HG02852 (cell line): ENCODE data around the gene HDLBP.

ENCODE experiments used
- ATAC-seq: cut with Tn5 transposase; IDR thresholded peaks from one replicate; pipeline ENCODE4 v1.9.1; 2021; ENCODE audit warnings: mild to moderate bottlenecking, moderate library complexity; ENCODE audit not compliant: unreplicated experiment

The HDLBP gene

DNA sequence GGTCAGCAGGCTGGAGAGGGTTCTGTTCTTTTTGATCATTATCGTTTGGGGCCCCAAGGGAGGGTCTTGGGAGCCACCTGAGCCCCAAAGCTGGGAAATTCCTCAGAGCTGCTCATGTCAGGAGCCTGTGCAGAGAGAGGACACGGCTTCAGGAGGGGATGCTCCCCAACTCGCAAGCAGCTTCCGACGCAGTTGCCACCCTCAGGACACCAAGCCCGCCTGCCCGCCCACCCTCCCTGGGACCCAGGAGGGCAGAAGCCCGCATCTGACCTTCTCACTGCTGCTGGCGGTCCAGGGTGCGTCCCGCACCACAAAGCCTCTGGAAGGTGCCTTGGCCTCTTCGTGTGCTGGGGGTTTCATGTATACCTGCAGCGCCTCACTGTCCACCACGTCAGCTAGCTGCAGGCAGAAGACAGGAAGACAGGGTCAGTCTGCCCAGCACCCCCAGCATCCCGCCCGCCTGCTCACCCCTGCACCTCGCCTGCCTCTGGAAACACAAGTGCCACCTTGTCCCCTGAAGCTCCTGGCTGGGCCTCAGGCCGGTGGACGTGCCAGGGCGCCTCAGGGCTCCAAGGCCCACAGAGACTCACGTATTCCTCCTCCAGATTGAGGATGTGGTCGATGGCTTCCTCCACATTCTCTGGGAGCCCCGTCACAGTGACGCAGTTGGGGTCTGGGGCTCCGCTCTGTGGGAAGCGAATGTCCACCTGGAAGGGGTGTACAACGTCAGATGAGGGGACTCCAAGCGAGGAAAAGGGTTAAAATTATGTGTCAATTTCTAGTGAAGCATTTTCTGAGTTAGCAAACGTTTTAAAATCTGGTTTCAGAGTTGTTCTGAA, 85.7 kb downstream of the HDLBP start:
- ATAC-seq, result no peak

GRCh38 chr2:241228860-241229516, 86.5 kb downstream of the HDLBP start:
- ATAC-seq, result no peak

DNA sequence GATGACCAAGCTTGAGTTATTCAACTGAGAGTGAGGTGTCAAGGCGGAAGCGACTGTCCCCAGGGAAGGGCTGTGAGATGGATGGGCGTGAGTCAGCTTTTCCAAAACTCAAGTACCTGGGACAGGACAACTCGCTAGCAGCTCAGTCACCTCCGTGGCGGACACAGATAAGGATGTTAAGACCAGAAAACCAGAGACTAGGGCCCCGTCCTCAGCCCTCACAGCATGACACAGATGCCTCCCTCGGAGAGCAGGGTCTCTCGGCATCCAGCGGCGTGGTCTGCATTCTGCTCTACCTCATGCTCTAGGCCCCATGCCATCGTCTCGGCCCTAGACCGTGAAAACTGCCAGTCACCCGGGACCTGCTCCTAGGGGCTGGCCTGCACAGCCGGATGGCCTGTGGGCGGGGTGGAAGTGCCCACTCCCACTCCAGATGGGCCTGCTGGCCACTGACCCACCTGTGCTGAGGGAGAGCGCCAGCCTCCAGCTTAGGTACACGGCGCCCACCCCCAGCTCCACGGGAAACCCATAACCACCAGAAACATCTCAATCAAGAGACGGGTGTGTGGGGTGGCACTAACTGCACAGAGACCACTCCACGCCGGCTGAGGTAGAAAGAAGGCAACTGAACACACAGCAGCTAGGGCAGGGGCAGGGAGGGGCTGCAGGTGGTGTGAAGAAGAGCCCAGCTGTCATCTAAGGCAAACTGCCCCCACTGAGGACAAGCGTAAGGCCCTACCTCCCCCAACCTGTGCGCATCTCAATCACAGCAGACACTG, 87.2 kb downstream of the HDLBP start:
- ATAC-seq, result no peak

GRCh38 chr2:241227594-241227993, 87.9 kb downstream of the HDLBP start:
- ATAC-seq, result no peak

DNA sequence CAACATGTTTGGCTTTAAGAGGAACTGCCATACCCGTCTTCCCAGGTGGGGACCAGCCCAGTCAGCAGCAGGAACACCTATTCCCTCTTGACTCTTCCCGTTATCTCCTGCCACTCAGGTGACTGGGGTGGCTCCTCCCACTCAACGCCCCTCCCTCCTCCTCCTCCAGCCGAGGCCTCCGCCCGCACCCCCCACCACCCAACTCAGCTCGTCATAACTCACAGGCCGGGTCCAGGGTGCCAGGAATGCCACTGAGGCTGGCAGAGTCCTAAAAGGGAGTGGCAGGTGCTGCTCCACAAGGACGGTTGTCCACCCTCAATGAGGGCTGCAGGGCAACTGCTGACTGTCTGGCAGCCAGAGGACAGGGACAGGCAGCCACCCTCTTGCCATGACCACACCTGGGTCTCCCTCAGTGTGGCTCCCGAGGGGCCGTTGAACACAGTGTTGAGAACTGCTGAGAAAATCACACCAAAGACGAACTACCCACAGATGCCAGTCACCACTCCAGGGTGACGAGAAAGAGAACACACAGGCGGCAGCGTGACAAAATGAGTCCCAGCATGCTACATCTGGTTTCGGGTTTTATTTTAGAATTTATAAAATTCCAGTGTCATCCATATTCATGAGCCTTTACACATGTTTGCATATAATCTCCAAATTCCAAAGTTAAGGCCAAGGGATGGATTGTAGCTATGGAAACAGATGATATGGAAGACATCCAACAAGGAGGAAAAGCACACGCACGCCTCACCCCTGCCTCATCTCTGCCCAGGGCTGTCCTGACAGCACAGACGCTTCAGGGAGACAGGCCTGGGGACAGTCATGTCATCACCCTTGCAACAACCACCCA, 88.5 kb downstream of the HDLBP start:
- ATAC-seq, result no peak

- no peak for ATAC-seq
These were observed 89.5 kb downstream of the HDLBP start for GRCh38 chr2:241225983-241226382.

DNA sequence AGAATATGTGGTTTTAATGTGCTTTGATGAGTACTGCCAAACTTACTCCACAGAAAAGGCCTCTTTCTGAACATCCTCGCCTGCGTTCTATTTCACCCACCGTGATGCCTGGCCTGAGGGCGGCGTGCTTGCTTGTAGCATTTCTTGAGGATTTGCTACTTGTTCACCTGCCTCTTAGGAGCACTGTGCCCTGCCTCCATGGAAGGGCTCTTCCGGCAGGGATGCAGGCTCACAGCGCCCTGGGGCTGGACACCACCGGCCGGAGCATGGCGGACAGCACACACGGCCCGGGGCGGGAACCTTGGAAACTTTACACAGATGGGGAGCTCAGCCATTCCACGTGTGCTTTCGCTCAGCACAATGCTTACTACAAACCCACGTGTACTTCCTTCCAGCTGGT, 89.9 kb downstream of the HDLBP start:
- ATAC-seq, result no peak

GRCh38 chr2:241224851-241225438, 90.5 kb downstream of the HDLBP start:
- no peak for ATAC-seq

DNA sequence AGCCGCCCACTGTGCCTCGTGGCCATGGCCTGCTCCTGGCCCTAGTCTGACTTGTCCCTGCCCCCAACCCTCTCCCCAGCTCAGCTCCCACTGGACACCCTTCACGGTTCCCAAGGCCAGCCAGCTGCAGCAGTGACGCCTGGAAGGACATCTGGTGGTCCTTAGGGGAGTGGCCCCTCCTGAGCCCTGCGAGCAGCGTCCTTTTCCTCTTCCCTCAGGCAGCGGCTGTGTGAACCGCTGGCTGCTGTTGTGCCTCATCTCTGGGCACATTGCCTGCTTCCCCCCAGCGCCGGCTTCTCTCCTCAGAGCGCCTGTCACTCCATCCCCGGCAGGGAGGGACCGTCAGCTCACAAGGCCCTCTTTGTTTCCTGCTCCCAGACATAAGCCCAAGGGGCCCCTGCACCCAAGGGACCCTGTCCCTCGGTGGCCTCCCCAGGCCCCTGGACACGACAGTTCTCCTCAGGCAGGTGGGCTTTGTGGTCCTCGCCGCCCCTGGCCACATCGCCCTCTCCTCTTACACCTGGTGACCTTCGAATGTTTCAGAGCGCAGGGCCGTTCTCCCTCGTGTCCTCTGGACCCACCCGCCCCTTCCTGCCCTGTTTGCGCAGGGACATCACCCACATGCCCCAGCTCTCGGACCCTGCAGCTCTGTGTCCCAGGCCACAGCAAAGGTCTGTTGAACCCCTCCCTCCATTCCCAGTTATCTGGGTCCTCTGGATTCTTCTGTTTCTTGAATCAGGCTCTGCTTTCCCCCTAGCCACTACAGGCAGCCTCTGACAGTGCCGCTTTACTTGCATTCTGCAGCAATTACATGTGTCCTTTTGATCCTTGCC, 91.2 kb downstream of the HDLBP start:
- no peak for ATAC-seq

GRCh38 chr2:241223211-241224017, 92.1 kb downstream of the HDLBP start:
- ATAC-seq, result no peak

- ATAC-seq, result no peak
These were observed 95.6 kb downstream of the HDLBP start for GRCh38 chr2:241219856-241220356.

- ATAC-seq, result no peak
These were observed 96.5 kb downstream of the HDLBP start for GRCh38 chr2:241219030-241219382.

- no peak for ATAC-seq
These were observed 97.1 kb downstream of the HDLBP start for GRCh38 chr2:241218131-241219029.

- peak; percentile 52 for ATAC-seq
These were observed 98.0 kb downstream of the HDLBP start for GRCh38 chr2:241217320-241218031.

- ATAC-seq, result no peak
These were observed 99.2 kb downstream of the HDLBP start for GRCh38 chr2:241216211-241216761.

DNA sequence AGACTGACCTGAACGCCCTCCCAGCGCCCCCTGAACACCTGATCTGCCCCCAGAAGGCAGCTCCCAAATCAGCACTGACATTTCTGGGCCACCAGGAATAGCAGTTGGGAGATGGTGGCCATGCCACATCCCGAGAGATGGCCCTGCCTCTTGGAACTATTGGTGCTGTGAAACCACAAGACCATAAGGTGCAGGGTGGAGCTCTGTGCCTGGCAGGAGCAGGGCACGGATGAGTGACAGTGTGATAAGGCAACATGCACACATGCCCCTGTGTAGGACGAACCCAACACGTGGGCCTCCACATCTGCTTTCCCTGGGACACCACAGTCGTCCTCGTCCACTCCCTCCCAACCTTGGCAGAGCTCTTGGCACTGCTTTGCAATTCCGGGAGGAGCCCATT, 100.1 kb downstream of the HDLBP start:
- ATAC-seq, result no peak

DNA sequence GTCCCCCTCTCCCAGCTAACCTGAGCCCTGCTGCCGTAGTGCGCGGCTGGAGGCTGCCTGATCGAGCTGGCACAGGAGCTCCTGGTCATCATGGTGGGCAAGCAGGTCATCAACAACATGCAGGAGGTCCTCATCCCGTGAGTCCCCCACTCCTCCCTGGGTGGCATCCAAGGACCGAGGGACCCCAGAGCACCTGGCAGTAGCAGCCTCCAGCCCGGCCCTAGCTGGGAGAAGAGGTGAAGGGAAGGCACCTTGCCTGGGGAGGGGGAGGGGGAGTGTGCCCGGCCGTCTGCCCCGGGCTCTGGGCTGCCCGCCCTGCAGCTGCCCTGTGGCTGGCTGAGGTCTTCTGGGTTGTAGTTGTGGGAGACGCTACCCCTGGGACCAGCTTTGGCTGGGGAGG, 100.7 kb downstream of the HDLBP start:
- no peak for ATAC-seq
